HEK293T (cell line): ENCODE measurements around the gene FGF14.

Experiments
- BHLHE40 ChIP-seq: fragments of 450-650 bp; IDR thresholded peaks from 2 replicates; pipeline ENCODE4 v1.6.1; 2016; ENCODE audit warnings: mild to moderate bottlenecking, moderate library complexity, borderline replicate concordance
- ELF4 ChIP-seq: fragments of 450-650 bp; IDR thresholded peaks from 2 replicates; pipeline ENCODE4 v1.6.1; 2017; ENCODE audit warnings: antibody characterized with exemption
- FOXA1 ChIP-seq: fragments of 450-650 bp; IDR thresholded peaks from 2 replicates; pipeline ENCODE4 v1.6.1; 2016; ENCODE audit warnings: mild to moderate bottlenecking
- FOXK2 ChIP-seq: fragments of 450-650 bp; IDR thresholded peaks from 2 replicates; pipeline ENCODE4 v1.6.1; 2016; ENCODE audit warnings: mild to moderate bottlenecking
- SP1 ChIP-seq: fragments of 450-650 bp; IDR thresholded peaks from 2 replicates; pipeline ENCODE4 v1.6.1; 2017
- SUZ12 ChIP-seq: fragments of 450-650 bp; IDR thresholded peaks from 2 replicates; pipeline ENCODE4 v1.6.1; 2016; ENCODE audit warnings: mild to moderate bottlenecking

DNA sequence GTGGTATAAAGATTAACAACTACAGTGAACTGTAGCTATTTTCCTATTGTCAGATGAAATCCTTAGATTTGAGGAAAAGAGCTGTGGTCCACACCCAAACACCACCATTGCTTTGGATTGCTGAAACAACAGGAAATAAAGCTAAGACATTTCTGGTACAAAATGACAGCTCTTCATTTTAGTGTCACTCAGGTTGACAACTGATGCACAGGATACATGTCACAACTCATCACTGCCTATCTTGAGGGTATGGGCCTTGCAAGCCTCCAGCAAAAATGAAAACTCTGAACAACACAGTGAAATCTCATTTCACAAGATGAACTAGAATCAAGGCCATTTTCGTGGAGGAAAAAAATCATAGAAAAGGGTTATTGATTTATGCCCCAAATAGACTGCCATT, 609.7 kb downstream of the FGF14 start:
- TF ChIP-seq SP1 (no peak), SUZ12 (no peak), ELF4 (no peak), FOXA1 (no peak), FOXK2 (no peak), BHLHE40 (no peak)
